Lower leg skin (tissue), 4 donors: Measurements from ENCODE around the gene WNT8A. TPM values are rescaled to one million over a fixed set of nuclear protein-coding genes. Genes with fewer than 3 reads are reported as not detected.
"Not testable (repeated sequence)": the region's sequence is repeated elsewhere in the genome, so short reads cannot be mapped to it uniquely, and the experiment has no call there.

Source experiments
- DNase-seq, 2 donors: peaks; one replicate each; pipeline ENCODE4 v3.0.0-alpha.2; 2019; ENCODE audit warnings: low spot score in 2 of 2
- H3K4me3 ChIP-seq: fragments of 200-600 bp; sonication (generic); 2 replicates; pipeline ENCODE4 v1.5.1; 2017; ENCODE audit warnings: mild to moderate bottlenecking, low read depth; ENCODE audit not compliant: poor library complexity, severe bottlenecking
- POLR2A ChIP-seq, 2 donors: fragments of 450-650 bp; IDR thresholded peaks; one replicate each; pipeline ENCODE4 v1.6.1; 2016 to 2017; ENCODE audit warnings: antibody characterized with exemption in 2 of 2, mild to moderate bottlenecking in 1 of 2, moderate library complexity in 1 of 2
- WGBS, 2 donors: methylation state at CpG; one replicate each; pipeline ENCODE4 v1.1.5; 2018; 5-methylcytosine and 5-hydroxymethylcytosine counted together
- intact Hi-C: fragments of 100-400 bp; cut with DNase I; formaldehyde crosslinking; loops from one replicate; pipeline ENCODE4 v1.15.0; 2023; ENCODE audit warnings: low total_unique reads
- total RNA-seq, 4 donors: library from RNA; depleted of rRNA; stranded (reverse); fragments of >200 nt; gene quantifications; one replicate each; pipeline ENCODE4 v1.1.0, GENCODE V29; 2016
- TF ChIP-seq, protein P1 (sequence below), 3 donors: fragments of 450-650 bp; IDR thresholded peaks; one replicate each; pipeline ENCODE4 v1.5.1; 2016; ENCODE audit warnings: antibody characterized with exemption in 3 of 3, mild to moderate bottlenecking in 3 of 3, moderate library complexity in 2 of 3

Gene WNT8A
- total RNA-seq, 4 donors from 2014 or later: not detected

GRCh38 chr5:138065102-138065501, 18.7 kb upstream of the WNT8A start:
- intact Hi-C loops: no loop called here
- TF ChIP-seq, protein P1, sequence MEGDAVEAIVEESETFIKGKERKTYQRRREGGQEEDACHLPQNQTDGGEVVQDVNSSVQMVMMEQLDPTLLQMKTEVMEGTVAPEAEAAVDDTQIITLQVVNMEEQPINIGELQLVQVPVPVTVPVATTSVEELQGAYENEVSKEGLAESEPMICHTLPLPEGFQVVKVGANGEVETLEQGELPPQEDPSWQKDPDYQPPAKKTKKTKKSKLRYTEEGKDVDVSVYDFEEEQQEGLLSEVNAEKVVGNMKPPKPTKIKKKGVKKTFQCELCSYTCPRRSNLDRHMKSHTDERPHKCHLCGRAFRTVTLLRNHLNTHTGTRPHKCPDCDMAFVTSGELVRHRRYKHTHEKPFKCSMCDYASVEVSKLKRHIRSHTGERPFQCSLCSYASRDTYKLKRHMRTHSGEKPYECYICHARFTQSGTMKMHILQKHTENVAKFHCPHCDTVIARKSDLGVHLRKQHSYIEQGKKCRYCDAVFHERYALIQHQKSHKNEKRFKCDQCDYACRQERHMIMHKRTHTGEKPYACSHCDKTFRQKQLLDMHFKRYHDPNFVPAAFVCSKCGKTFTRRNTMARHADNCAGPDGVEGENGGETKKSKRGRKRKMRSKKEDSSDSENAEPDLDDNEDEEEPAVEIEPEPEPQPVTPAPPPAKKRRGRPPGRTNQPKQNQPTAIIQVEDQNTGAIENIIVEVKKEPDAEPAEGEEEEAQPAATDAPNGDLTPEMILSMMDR (IDR thresholded peaks at IDR 0.05): no peak
- no peak for TF ChIP-seq POLR2A (IDR thresholded peaks at IDR 0.05)
- no peak overlapping the region for H3K4me3 ChIP-seq
- DNase-seq: peak in 1 of 2 donors; percentile 49
- WGBS, 2 donors: 79% methylated on average over 5 of the region's 5 CpGs

DNA sequence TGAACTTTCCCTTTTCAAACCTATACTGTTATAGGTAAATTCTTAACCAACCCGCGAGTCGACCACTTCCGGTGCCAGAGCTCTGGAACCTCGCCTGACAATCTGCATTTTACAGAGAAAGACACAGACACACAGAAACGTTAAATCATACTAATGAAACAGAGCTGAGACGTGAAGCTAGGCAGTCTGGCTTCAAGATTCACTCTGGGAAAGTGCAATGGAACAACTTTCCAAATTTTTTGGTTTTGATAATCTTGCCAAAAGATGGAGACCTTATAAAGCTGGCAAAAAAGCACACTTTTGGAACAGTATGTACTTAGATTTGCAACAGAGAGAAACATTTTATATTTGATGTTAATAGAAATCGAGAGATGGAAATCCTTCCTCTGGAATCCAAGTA, 15.9 kb upstream of the WNT8A start:
- no peak for DNase-seq
- 81 to 89% methylated on average over 8 of the region's 8 CpGs for WGBS, 2 donors
- intact Hi-C loops: no loop called here
- no peak overlapping the region for H3K4me3 ChIP-seq
- TF ChIP-seq, protein P1 (IDR thresholded peaks at IDR 0.05): no peak
- no peak for TF ChIP-seq POLR2A (IDR thresholded peaks at IDR 0.05)

DNA sequence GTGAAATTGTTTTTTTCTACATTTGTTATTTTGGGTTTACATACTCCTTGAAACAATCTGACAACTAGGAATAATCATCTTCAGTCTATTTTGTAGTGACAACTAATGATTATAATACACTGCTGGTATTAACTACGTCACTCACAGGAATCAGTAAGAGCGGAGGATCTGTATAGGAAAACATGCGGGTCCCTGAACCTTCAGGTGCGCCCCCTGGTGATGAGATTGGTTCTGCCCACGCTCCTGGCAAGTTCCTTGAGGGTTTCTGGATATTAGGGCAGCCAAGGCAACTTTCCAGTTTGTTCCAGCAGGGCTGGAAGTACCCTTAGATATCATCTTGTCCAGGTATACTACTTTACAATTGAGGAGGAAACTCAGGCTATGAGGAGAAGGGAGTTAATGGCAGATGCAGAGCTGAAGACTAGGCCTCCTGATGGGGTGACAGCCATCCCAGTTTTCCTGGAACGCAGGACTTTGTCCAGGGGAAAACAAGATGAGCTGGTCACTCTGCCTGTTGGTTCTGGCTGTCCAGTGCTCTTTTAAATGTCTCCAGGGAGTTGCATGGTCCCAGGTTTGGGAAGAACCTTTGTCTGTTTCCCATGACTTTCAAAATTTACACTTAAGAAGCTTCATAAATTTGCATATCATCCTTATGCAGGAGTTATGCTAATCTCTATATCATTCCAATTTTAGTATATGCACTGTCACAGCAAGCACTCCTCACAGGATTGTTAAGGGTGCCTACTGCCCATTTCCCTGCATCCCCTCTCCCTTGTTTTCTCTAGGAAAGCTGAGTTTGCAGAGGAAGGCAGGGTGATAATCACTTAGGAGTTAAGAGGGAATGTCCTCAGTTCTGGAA, 14.9 kb upstream of the WNT8A start:
- intact Hi-C loops: no loop called here
- 18 to 20% methylated on average over 6 of the region's 6 CpGs for WGBS, 2 donors
- peak; percentile 41 to 88 for DNase-seq
- H3K4me3 ChIP-seq: no peak overlapping the region
- no peak for TF ChIP-seq POLR2A (IDR thresholded peaks at IDR 0.05)
- TF ChIP-seq, protein P1 (IDR thresholded peaks at IDR 0.05): no peak

- H3K4me3 ChIP-seq, intact Hi-C loops, DNase-seq: not testable (repeated sequence)
- WGBS, 2 donors: 91 to 93% methylated on average over 3 to 14 of the region's 32 CpGs
These were observed 13.8 kb upstream of the WNT8A start for GRCh38 chr5:138070026-138070425.

GRCh38 chr5:138077064-138077696, 6.7 kb upstream of the WNT8A start:
- 27 to 32% methylated on average over 5 of the region's 5 CpGs for WGBS, 2 donors
- TF ChIP-seq POLR2A (IDR thresholded peaks at IDR 0.05): no peak
- TF ChIP-seq, protein P1 (IDR thresholded peaks at IDR 0.05): no peak
- peak in 1 of 2 donors; percentile 46 for DNase-seq
- no peak overlapping the region for H3K4me3 ChIP-seq
- intact Hi-C loops: no loop called here

DNA sequence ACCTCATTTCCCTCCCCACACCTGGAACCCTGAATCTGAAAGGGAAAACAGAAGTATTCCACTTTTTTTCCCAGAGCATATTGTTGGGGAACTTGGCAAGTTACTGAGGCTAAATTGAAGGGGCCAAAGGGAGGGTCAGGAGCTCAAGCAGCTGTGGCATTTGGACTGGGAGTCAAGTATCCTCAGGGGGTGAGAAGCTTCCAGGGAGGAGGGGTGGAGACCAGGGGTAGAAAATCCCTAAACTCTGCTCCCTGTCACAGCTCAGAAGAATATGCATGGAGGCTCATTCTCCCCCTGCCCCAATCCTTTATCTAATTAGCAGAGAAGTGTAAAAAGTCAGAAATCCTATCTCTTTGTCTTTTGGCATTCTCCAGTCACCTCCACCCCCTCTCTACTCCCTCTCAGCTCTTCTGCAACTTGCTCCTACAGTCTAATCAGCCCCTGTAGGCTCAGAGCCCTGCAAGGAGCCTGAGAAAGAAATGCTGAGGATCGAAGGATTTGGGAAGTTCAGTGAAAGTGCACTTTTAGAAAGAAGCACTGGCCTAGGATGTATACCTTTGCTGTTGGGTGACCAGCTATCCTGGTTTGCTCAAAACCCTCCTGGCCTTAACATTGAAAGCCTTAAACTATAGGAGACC, 5.7 kb upstream of the WNT8A start:
- no peak for DNase-seq
- TF ChIP-seq, protein P1 (IDR thresholded peaks at IDR 0.05): no peak
- no peak for TF ChIP-seq POLR2A (IDR thresholded peaks at IDR 0.05)
- 45 to 65% methylated on average over 1 of the region's 1 CpG for WGBS, 2 donors
- no peak overlapping the region for H3K4me3 ChIP-seq
- intact Hi-C loops: no loop called here
